HG03565 (cell line): ENCODE data around the gene TLCD3B.
A peak's percentile ranks its signal among the peaks of the same experiment; 100 is the strongest.

Source experiments
- ATAC-seq: cut with Tn5 transposase; IDR thresholded peaks from one replicate; pipeline ENCODE4 v1.9.1; 2021; ENCODE audit warnings: mild to moderate bottlenecking, moderate library complexity; ENCODE audit not compliant: unreplicated experiment

TLCD3B gene

DNA sequence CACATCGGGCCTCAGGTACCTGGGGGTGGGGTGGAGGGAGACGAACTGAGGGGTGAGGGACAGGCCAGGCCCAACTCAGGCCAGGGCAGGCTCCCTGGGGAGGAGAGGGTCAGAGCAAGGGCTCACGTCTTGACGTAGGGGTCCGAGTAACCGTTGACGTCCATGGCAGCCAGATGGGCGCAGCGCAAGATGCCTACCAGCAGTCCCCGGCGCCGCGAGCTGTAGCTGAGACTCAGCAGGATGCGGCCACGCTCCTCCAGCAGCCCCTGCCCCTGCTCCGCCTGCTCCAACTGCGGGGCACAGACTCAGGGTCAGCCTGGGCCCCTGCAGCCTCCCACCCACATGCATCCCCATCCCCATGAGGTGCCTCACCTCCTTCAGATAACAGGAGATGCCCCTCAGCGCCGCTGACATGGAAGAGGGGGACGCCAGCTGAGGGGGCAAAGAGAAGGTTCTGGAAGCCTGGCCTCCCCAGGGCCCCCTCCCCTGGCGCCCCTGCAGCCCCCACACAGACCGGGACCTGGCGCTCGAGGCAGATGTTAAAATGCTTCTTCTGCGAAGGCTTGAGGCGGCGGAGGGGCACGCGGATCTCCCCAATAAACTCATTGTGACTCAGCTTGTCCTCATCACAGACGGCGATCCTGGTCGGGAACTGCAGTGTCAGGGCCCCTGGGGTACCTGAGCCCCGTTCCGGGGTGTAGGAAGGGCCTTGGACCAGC lies 24.3 kb downstream of the TLCD3B start:
- ATAC-seq, result no peak

DNA sequence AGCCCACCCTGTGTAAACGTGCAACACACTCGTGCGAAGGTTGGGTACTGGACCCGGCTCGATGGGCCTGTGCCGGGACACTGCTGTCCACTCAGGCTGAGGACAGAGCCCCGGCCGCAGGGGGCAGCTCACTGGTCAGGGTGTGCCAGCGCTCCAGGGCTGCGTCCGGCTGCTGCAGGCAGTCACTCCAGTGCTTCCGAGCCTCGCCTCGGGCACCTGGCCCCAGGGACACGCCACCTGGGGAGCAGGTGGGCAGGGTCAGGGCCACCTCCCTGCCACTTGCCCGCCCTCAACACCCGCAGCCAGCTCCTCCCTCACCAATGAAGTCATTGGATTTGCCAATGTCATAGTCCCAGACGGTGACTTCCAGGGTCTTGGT lies 25.0 kb downstream of the TLCD3B start:
- ATAC-seq, result no peak

DNA sequence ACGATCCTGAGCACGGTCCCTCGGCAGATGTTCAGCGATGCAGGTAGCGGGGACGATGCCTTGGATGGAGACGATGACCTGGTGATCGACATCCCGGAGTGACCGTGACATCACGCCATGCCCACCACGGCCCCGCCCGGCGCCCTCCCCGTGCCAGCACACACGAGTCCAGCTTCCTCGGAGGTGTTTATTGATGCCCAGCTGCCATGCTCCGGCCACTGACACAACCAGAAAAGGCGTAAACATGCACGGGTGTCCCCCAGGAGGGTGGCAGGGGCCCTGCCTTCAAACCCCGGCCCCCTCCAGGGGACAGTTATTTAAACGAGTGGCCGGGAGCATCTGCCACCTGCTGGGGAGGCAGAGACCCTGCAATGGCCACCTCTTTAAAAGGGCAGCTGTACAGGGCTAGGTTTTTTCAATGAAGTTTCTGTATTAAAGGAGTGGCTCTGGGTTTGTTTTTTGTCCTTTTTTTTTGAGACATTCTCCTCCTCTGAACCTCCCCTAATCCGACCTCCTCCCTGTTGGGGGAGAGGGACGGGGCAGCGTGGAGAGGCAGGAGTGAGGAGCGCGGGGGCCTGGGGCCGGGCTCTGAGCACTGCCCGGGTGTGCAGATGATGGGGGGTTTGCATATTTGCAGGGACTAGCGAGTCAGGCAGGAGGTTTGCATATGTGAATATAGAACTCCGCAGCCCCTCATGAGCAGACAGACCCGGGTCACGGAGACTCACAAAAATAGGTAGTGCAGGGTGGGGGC lies 25.6 kb downstream of the TLCD3B start:
- no peak for ATAC-seq

DNA sequence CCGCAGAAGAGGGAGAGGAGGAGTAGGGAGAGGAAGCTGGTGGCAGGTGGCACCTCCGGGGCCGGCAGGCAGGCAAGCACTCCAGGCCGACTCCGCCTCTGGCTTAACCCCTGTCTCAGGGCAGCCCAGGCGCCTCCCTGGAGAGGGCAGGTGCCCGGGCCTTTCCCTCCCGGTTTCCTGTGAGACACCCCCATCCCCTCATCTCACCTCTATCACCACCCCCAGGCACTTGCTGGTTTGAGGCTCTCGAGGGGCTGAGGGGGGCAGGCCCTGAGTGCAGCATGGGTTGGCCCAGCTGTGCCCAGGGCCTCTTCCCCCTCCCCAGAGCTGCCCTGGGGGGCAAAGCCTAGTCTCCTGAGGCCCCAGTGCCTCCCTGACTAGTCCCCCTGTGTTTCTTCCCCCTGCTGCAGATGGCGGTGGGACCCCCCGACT lies 26.2 kb downstream of the TLCD3B start:
- ATAC-seq, result no peak

DNA sequence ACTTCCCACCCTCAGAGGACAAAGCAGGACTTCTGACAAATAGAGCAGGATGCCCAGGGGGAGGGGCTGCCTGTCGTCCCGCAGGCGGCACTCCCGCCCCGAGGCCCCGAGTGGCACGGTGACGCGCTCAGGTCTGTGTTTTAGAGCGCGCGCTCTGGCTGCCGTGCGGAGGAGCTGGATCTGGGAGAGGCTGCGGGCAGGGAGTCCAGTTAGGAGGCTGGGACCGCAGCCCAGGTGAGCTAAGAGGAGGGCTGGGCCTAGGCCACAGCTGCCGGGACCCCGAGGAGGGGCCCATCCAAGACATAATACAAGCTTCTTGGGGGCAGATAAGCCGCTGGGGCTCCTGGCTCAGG lies 26.7 kb downstream of the TLCD3B start:
- no peak for ATAC-seq

DNA sequence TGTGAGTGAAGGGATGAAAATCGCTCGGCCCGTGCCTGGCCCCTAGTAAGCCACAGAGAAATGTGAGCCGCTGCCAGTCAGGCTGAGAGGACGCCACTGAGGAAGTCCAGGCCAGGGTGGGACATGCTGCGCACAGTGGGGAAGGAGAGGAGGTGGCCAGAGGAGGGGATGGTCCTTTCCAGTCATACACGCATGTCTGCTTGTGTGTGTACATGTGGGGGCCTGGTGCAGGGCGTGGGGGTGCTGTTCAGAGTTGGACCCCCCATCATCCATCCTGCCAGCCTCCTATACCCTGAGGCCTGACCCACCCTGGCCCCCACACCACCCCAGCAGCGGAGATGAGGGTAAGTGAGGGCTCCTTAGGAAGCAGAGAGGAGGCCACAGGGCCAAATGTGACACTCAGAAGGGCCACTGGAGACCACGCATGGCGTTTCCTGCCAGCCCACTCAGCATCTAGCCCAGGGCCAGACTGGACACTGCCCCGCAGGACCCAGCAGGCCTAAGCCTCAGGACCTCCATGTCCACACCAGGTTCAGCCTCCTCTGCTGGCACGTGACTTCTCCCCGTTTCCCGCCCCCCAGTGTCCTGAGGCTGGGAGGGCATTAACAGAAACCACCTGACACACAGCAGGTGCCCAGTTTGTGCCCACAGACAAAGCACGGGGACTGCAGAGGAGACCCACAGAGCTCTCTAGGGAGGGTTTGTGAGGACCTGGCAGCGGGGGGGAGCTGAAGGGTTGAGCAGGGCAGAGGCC lies 27.2 kb downstream of the TLCD3B start:
- no peak for ATAC-seq

DNA sequence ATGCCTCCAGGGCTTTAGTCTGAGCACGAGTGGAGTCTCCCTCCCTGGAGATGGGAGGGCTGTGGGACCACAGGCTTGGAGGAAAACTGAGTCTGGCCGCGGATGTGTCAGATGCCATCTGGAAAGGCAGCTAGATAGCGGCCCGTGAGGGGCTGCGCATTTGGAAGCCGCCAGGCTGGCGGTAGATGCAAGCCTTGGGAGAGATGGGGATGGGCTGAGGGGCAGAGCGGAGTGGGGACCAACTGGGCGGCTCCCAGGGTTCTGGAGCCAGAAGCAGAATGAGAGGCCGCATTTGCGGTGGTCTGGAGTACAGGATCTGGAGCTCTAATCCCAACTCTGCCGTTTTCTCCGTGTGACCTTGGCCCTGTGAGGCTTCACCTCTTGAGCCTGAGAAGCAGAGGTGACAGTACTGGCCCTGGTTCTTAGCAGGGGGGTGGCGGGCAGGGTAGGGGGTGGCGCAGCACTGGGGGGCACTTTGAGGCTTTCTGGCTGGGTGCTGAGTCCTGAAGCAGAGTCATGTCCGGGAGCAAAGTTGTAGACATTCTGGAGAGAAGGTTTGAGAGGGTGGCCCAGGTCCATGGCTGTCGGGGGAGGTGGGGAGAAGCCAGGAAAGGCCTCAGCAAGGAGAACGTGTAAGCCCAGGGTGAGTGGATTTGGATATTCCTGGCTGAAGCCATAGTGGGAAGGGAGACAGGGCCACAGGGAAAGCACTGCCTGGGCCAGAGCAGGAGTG lies 28.3 kb downstream of the TLCD3B start:
- no peak for ATAC-seq

DNA sequence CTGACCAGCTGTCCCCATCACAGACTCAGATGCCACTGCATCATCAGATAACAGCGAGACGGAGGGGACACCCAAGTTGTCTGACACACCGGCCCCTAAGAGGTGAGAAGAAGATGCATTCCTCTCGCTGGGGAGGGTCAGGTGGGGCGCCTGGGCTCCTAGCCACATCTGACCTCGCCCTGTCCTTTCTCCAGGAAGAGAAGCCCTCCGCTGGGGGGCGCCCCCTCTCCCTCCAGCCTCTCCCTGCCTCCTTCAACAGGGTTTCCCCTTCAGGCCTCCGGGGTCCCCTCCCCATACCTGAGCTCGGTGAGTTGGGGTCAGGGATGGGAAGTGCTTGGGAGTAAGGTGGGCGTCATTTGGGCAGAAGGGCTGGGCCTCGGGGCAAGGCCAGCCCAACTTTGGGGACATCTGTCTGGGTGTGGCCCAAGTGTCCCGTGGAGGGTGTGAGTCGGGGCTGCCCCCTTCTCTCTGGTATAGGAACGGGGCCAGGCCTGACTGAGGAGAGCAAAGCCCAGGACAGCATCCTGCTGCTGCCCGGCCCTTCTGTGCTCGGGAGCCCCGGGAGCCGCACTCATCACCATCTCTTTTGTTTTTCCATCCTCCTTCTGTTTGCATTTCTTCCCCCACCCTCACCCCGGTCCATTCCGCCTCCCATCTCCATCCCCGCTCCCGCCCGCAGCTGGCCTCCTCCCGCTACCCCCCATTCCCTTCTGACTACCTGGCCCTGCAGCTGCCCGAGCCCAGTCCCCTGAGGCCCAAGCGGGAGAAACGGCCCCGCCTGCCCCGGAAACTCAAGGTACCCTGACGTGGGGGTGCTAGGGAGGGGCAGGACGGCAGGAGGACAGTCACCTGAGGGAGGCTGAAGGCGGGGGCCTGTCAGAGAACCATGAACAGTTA lies 30.1 kb downstream of the TLCD3B start:
- ATAC-seq, result no peak

DNA sequence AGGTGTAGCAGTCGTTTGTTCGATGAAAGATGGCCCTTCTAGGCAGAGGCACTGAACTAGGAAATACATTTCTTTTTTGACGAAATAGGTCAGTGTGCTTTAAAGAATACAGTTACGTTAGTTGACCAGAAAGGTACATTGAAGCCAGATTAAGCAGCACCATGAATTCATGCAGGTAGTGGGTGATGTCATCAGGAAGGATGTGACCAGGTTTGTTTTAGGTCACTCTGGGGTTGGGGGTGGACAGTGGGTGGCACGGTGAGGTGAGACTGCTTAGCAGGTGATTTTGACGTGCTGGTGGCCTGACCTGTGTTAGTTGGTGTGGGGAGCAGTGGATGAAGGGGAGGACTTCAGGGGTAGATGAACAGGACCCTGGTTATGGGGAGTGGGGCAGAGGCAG lies 31.5 kb downstream of the TLCD3B start:
- no peak for ATAC-seq

DNA sequence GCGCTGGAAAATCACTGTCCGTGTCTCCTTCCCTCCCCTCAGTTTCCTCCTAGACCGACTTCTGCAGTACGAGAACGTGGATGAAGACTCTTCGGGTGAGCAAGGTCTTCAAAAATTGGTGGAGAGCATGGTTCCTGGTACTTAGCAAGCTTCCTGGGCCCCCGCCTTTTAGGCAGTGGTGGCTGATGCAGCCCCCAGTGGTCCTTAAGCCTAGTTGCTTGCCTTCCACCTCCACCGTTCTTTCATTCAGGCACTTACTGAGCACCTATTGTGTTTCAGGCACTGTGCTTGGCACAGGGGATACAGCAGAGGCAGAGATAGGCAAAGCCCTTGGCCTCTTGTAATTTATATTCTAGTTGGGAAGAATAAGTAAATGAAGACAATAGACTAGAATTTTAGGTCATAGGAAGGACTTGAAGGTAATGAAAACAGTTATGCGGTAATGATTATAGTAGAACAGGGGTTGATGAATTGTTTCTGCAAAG lies 34.3 kb downstream of the TLCD3B start:
- no peak for ATAC-seq

DNA sequence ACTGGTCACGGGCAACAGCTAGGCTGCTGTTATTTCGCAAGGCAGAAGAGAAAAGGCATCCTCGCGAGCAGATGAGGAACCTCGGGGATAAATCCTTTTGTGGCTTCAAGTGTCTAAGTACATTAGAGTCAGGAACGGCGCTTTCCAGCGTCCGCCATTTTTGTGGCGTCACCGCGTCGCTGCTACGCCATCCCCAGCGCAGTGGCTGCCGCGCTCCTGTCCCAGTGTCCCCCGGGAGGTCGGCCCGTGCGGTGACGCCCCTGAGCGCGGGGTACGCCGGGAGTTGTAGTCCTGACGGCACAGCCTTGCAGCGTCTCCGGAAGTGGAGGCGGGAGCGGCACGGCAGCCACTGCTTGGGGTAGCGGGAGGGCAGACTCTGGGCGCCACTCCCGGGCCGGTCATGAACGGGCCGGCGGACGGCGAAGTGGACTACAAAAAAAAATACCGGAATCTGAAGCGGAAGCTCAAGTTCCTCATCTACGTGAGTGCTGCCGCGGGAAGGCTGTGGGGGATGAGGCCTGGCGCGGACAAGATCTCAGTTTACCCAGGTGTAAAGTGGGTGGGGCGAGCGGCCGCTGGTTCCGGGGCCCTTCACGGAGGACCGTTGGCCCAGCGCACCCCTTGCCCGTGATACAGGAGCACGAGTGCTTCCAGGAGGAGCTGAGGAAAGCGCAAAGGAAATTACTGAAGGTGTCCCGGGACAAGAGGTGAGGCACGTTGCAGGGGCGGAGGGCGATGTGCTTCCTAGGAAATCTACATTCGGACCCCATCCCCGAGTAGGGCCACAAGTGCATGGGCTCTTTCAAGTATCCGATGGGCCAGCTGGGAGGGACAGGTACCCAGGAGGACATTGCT lies 34.9 kb downstream of the TLCD3B start, which contains the start of gene INO80E:
INO80E (plus strand) TSS at position 331 of the 855 bp plus-strand sequence; CDS start at position 401, 70 bp downstream.
- ATAC-seq, result peak; percentile 86

DNA sequence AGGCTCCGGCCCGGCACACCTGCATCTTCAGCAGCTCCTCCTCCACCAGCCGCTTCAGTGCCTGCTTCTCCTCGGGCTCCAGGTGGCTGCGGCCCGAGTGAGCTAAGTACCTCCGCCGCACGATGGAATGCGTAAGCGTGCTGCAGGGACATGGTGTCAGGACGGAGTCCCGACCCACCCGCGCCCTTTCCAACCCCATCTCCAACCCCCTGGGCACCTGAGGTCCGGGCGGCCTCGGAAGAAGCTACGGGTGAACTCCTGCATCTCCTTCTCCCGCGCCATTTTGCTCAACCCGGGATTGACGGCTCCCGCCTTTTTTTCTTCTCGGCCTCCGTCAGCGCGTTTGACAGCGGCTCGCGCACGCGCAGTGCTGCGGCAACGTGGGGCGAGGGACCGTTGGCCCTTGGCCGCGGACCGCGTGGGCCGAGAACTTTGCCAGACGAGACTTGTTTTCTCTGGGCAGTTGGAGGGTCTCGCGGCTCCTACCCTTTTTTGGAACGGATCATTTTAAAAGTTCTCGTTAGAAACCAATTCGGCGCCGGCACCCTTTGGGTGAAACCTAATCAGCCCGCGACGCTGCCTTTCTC lies 35.7 kb downstream of the TLCD3B start, which contains the start of gene HIRIP3:
HIRIP3 (minus strand) TSS at position 294 of the 587 bp plus-strand sequence; CDS start at position 282, 12 bp downstream.
- ATAC-seq, result peak; percentile 31

DNA sequence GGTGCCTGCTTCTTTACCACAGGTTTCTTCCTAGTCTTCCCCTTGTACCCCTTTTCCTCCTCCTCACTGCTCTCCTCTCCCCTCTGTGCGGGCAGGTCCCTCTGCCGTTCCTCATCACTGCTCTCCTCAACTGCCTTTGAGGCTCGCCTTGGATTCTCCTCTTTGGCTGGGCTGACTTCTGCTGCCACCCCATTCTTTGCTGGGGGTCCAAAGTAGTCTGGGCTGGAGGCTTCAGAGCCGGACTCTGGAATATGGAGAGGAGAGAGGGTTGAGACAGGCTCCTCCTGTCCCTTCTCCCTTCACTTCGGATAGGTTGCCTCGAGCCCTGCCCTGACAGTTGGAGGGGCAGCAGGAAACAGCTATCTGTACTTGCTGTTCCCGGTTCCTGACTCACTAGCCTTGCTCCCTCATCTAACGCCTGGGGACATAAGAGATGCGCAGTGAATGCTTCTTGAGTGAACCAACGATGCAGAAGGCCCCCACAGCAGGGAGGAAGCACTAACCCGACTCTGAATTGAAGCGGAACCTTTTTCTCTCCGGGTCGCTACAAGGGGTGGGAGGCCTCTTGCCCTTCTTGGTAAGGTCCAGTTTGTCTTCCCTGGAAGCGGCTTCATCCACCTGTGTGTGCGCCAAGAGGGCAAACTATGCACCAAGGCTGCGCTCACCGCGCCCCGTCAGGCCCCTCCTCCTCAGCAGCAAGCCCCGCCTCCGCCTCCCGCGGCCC lies 36.3 kb downstream of the TLCD3B start:
- ATAC-seq, result peak; percentile 26

DNA sequence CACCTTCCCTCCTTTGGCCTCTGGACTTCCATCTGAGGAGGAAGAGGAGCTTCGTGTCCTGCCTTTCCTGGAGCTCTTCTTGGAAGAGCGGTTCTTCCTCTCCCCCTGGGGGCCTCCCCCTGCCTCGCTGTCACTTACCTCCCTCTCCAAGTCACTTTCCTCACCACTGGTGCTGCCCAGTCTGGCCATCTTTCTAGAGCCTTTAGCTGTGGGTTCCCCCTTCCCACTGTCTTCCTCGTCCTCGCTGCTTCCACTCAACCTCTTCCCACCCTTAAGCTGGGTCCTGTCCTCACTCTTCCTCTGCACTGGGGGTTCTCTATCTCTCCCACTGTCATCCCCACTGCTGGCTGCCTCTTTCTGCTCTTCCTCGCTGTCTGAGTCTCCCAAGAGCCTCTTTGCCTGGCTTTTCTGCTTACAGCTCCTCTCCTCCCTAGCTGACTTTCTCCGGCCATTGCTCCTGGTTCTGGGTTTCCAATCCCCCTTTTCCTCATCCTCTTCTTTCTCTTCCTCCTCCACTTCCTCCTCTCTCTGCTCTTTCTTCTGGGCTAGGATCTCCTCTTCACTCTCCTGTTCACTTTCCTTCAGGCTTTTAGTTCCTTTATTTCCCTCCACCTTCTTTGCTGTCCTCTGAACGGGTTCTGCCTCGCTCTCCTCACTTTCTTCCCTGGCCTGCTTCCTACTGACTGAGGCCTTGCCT lies 37.0 kb downstream of the TLCD3B start:
- ATAC-seq, result no peak

DNA sequence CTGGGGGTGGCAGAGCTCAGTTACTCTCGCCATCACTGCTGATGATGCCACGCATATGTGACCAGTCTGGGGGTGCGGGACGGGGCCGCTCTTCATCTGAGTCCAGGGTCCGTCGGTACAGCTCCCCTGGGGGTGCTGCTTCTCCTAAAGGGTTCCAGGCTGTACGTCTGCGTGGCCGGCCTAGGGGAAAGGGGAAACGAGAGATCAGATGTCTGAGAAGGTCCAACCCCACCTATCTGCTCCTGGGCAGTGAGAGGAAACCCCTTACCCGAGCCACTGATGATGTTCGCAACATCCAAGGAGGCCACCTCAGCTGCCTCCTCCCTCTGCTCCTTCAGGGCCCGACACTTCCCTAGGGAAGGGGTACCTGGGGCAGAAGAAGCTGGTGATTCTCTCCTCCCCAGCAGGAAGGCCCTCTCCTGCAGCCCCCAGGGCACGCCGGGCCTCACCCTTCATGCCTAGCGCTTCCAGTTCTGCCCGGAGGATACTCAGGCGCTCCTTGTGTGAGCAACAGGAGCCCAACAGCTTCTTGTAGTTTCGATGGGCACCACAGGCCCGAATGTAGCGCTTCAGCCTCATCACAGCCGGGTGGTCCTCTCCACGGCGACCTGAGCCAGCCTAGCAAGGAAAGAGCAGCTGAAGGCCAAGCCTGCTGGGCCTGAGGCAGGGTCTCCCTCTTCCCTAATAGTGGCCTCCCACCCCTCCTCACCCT lies 37.7 kb downstream of the TLCD3B start:
- no peak for ATAC-seq

DNA sequence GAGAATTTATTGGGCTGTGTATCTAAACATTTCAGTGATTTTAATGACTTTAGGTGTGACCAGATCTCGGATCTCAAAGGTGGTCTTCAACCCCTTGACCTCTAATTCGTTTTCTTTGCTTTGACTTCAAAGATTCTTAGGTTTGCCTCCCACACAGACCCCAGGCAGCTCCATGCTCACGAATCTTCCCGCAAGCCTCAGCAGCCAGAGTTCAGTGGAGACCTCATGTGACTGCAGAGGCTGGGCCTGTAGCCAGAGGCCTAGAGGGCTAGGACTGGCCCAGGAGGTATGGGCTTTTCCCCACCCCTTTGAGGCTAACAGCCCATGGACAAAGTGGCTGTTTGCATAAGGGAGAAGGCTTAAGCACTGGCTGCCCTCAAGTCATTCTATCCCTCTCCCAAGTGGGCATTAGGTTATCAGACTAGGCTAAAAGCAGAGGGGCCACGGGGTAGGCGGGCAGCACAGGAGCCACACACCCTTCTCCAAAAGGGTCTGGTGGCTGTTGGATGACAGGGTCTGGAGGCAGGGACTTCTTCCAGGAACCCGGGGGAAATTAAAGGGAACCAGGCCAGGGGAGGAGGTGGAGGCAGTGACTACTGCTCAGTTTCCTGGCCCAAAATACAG lies 38.6 kb downstream of the TLCD3B start:
- ATAC-seq, result no peak
